HCEC 1CT (cell line): ENCODE results near the gene GGA1.
"Not testable (repeated sequence)": the region's sequence is repeated elsewhere in the genome, so short reads cannot be mapped to it uniquely, and the experiment has no call there.

ENCODE experiments used
- DNase-seq: peaks from one replicate; pipeline ENCODE4 v3.0.0-alpha.2; 2017

GGA1 gene

DNA sequence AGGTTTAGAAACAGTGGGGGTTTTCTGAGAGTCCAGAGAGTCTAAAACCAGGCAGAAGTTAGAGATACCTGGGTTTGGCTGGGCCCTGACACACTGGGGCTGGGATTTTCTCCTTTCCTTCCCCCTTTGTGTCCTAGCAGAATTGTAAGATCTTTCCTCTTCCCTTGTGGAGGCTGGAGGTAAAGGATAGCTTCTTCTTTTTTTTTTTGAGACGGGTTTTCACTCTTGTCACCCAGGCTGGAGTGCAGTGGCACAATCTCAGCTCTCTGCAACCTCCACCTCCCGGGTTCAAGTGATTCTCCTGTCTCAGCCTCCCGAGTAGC, 1.5 kb downstream of the GGA1 start:
- DNase-seq, result not testable (repeated sequence)

- DNase-seq, result no peak
These were observed 2.0 kb downstream of the GGA1 start for GRCh38 chr22:37610480-37611129.

DNA sequence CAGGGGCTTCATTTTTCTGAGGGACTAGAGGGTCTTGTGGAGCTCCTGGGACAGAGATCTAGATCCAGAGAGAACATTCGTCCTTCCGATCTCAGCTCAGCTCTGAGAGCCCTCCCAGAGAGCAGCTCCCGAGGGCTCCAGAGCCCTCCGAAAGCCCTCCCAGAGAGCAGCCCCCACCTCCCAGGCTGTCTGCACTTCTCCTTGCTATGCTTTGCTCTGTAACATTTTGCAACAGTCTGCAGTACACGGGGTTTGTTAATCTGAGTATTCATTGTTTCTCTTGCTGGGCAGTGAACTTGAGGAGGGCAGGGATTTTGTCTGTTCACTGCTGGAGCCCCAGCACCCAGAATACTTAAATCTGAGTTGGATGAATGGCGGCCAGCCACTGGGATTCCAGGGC, 2.6 kb downstream of the GGA1 start:
- DNase-seq, result no peak

DNA sequence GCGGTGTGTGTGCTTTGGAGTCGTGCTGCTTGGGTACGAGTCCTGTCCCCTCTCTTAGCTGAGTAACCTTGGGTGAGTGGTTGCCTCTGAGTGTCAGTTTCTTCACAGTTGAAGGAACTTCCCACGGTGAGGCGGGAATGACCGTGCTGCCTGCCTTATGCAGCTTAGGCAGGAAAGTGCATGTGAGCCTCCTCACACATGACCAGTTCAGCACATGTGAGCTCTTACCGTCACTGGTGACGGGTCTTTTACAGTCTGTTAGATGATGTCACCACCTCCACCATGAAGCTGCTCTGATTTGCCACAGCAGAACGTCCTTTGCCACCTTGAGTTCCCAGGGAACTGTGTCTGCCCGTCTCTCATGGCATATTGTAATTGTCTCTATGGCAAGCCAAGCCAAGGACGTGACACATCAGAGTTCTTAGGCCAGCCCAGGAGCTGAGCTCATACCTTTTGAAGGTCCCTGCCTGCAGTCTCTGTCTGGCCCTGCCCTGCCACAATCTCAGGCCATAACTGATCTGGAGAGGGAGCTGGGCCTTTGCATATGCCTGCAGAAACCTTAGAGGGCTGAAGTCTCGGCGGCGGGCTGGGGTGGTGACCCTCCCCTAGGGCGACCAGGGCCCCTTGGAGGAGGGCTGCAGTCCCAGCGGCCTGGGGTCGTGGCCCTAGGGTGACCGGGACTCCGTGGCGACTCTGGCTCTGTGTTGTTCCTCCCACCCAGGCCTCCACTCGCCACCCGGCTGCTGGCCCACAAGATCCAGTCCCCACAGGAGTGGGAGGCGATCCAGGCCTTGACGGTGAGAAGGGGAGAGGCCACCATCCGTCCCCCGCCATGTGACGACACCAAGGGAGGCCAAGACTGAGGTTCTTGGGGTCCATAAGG, 7.8 kb downstream of the GGA1 start:
- no peak for DNase-seq

- no peak for DNase-seq
These were observed 8.8 kb downstream of the GGA1 start for GRCh38 chr22:37617431-37617830.

DNA sequence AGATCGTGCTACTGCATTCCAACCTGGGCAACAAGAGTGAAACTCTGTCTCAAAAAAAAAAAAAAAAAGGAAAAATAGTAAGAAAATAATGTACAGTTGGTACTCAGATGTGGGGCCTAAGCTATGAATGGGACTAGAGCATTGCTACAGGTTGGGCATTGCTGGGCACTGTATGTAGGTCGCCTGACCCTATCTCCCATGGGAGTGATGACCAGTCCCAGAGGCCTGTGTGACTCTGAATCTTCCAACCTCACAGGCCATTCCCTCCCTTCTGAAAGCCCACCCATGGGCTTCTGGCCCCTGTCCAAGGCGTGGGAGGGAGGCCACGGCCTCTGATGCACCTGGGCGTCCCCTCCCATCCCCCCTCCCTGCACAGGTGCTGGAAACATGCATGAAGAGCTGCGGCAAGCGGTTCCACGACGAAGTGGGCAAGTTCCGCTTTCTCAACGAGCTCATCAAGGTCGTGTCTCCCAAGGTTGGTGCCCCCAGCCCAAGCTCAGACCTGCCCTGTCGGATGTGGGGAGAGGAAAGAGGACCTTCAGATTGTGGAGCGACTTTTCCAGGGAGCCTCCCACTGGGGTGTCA, 9.5 kb downstream of the GGA1 start:
- no peak for DNase-seq

GRCh38 chr22:37618674-37619073, 10.0 kb downstream of the GGA1 start:
- no peak for DNase-seq

DNA sequence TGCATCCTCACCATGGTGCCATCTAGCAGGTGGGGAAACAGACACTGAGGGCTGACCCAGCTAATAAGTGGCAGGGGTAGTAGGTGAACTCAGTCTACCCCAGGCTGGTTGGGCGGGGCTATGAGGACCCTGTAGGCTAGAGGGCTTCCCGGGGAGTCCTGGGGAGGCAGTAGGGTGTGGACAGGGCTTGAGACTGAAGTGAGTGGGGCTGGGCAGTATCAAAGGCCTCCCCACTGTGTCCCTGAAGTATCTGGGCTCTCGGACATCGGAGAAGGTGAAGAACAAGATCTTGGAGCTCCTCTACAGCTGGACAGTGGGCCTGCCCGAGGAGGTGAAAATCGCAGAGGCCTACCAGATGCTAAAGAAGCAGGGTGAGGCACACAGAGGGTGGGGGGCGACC, 11.4 kb downstream of the GGA1 start:
- no peak for DNase-seq

DNA sequence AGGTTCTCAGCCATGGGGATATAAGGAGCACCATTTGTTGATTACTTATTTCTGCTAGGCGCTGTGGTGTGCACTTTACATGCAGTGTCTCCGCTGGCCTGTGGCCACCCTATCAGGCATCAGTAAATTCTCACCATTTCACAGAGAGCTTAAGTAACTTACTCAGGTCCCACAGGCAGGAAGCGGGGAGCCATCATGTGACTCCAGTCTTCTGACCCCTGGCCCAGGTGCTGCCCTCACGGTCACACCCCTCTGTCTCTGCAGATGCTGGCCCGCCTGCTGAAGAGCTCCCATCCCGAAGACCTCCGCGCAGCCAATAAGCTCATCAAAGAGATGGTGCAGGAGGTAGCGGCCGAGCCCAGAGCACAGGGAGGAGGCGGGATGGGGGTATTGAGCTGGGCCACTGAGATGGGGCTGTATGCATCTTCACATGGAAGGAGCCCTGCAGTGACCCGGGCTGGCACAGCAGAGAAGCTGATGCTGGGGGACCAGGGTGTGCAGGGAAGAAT, 12.8 kb downstream of the GGA1 start:
- DNase-seq, result no peak

- no peak for DNase-seq
These were observed 14.7 kb downstream of the GGA1 start for GRCh38 chr22:37623075-37624016.

- DNase-seq, result no peak
These were observed 15.4 kb downstream of the GGA1 start for GRCh38 chr22:37624017-37624365.

DNA sequence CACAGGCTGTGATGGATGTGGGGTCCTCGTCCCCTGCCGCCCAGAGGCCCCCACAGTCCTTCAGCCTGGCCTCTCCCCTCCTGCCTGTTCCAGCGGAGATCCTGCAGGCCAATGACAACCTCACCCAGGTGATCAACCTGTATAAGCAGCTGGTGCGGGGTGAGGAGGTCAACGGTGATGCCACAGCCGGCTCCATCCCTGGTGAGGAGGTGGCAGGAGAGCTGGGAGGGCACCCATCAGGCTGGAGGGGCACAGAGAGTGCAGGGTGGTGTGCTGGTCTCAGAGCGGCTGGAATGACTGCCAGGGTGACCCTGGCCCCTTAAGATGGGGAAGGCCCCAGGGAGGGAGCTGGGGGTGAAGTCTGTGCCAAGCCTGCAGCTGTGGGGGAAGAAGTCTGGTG, 16.2 kb downstream of the GGA1 start:
- DNase-seq, result no peak

- no peak for DNase-seq
These were observed 17.1 kb downstream of the GGA1 start for GRCh38 chr22:37625737-37626136.

GRCh38 chr22:37626144-37626543, 17.5 kb downstream of the GGA1 start:
- DNase-seq, result no peak

GRCh38 chr22:37626556-37627075, 18.0 kb downstream of the GGA1 start:
- no peak for DNase-seq

DNA sequence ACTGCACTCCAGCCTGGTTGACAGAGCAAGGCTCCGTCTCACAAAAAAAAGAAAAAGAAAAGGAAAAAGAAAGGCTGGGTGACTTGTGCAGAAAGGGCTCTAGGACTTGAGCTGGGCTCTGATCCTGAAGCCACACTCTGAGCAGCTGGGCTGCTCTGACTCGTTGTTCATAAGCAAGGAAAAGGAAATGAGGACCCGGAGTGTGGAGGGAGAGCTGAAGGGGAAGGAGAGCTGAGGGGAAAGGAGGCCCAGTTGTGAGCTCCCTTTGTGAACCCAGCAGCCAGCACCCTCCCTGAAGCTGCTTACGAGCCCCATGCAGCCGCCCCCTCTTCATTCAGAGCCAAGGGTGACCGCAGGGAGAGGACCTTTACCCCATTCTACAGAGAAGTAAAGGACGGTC, 18.5 kb downstream of the GGA1 start:
- no peak for DNase-seq

- DNase-seq, result no peak
These were observed 18.9 kb downstream of the GGA1 start for GRCh38 chr22:37627545-37627944.

DNA sequence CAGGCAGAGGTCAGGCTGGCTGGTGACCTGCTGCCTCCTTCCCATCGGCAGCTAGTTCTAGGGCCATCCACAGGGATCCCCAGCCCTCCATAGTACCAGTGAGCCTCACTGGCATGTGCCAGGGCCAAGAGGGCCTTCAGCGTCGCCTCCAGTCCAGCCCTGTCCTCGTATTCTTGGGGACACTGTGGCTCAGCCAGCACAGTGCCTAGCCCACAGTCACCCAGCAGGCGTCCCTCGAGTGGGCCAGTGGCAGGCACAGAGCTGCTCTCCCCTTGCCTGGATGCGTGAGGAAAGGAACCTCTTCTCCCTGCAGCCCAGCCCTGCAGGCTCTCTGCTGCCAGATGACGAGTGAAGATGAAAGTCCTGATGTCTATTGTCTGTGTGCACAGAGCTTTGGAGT, 20.2 kb downstream of the GGA1 start:
- DNase-seq, result no peak

- DNase-seq, result no peak
These were observed 21.3 kb downstream of the GGA1 start for GRCh38 chr22:37629928-37630327.

DNA sequence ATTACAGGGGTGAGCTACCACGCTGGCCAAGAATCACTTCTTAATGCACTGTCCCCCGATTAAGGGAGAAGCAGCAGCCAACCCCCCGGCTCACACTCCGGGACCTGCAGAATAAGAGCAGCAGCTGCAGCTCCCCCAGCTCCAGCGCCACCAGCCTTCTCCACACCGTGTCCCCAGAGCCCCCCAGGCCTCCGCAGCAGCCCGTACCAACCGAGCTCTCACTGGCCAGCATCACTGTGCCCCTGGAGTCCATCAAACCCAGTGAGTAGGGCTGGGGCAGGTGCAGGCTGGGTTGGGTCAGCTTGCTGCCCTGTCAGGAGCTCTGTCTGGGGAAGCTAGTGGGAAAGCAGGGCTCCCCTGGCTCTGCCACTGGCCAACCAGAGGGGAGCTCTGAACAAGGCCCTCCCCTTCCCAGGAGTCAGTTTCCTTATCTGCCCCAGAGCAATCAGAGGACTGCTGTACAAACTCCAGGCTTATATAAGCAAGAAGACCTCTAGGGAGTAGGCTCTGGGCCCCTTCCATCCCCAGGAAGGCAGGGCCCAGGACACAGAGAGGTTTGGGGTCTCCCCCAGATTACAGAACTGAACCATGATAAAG, 22.3 kb downstream of the GGA1 start:
- DNase-seq, result no peak

GRCh38 chr22:37631448-37632173, 23.0 kb downstream of the GGA1 start:
- no peak for DNase-seq
